WERI-Rb-1 (cell line): ENCODE results near the gene MTIF2.
"Not testable (repeated sequence)": the region's sequence is repeated elsewhere in the genome, so short reads cannot be mapped to it uniquely, and the experiment has no call there.

ENCODE experiments used
- DNase-seq: peaks from one replicate; pipeline ENCODE4 v3.0.0-alpha.2; 2020
- H3K27ac ChIP-seq: fragments of 250-450 bp; sonication (Bioruptor Pico); 2 replicates; pipeline ENCODE4 v1.5.1; 2020; ENCODE audit warnings: mild to moderate bottlenecking, moderate library complexity
- H3K27me3 ChIP-seq: fragments of 250-450 bp; sonication (Bioruptor Pico); 2 replicates; pipeline ENCODE4 v1.5.1; 2021; ENCODE audit warnings: mild to moderate bottlenecking, low read depth, moderate library complexity; ENCODE audit not compliant: insufficient read depth, severe bottlenecking
- H3K36me3 ChIP-seq: fragments of 250-450 bp; sonication (Bioruptor Pico); 2 replicates; pipeline ENCODE4 v1.5.1; 2020; ENCODE audit warnings: mild to moderate bottlenecking, moderate library complexity
- H3K4me3 ChIP-seq: 2 replicates; pipeline ENCODE4 v1.5.1; 2011; ENCODE audit warnings: low read depth, mild to moderate bottlenecking, control low read depth, low read length
- H3K9me3 ChIP-seq: fragments of 250-450 bp; sonication (Bioruptor Pico); 2 replicates; pipeline ENCODE4 v1.5.1; 2021; ENCODE audit warnings: mild to moderate bottlenecking, moderate library complexity; ENCODE audit not compliant: severe bottlenecking
- TF ChIP-seq, protein P1 (sequence below): IDR thresholded peaks from 2 replicates; pipeline ENCODE4 v1.5.1; 2011; ENCODE audit warnings: low read depth, mild to moderate bottlenecking, control low read depth, inconsistent platforms, low read length

MTIF2 gene

GRCh38 chr2:55277310-55277709, 8.3 kb upstream of the MTIF2 start:
- H3K4me3 ChIP-seq, result no peak overlapping the region
- DNase-seq, result no peak
- H3K9me3 ChIP-seq, result no peaks in the 10 kb centered on the region
- H3K27ac ChIP-seq, result no peak overlapping the region
- TF ChIP-seq, protein P1, sequence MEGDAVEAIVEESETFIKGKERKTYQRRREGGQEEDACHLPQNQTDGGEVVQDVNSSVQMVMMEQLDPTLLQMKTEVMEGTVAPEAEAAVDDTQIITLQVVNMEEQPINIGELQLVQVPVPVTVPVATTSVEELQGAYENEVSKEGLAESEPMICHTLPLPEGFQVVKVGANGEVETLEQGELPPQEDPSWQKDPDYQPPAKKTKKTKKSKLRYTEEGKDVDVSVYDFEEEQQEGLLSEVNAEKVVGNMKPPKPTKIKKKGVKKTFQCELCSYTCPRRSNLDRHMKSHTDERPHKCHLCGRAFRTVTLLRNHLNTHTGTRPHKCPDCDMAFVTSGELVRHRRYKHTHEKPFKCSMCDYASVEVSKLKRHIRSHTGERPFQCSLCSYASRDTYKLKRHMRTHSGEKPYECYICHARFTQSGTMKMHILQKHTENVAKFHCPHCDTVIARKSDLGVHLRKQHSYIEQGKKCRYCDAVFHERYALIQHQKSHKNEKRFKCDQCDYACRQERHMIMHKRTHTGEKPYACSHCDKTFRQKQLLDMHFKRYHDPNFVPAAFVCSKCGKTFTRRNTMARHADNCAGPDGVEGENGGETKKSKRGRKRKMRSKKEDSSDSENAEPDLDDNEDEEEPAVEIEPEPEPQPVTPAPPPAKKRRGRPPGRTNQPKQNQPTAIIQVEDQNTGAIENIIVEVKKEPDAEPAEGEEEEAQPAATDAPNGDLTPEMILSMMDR, result no peak
- H3K27me3 ChIP-seq, result no peaks in the 10 kb centered on the region
- no peaks in the 10 kb centered on the region for H3K36me3 ChIP-seq

DNA sequence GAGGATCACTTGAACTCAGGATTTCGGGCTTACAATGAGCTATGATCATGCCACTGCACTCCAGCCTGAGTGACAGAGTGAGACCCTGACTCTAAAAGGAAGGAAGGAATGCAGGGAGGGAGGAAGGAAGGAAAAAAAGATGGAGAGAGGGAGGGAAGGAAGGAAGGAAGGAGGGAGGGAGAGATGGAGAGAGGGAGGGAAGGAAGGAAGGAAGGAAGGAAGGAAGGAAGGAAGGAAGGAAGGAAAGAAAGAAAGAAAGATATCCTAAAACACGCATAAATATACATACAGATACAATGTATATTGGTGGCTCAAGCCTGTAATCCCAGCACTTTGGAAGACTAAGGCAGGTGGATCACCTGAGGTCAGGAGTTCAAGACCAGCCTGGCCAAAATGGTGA, 5.3 kb upstream of the MTIF2 start:
- not testable (repeated sequence) for H3K27ac ChIP-seq, H3K9me3 ChIP-seq, DNase-seq, H3K36me3 ChIP-seq, H3K27me3 ChIP-seq, H3K4me3 ChIP-seq

- Histone ChIP-seq H3K4me3 (peak overlapping the region; percentile 69), H3K27me3 (no peaks in the 10 kb centered on the region), H3K27ac (peak overlapping the region; percentile 80), H3K36me3 (peaks cover 9% of the 10 kb centered on the region), H3K9me3 (no peaks in the 10 kb centered on the region)
- TF ChIP-seq, protein P1, result no peak
- DNase-seq, result no peak
These were observed 587 bp upstream of the MTIF2 start for GRCh38 chr2:55269645-55269990.

DNA sequence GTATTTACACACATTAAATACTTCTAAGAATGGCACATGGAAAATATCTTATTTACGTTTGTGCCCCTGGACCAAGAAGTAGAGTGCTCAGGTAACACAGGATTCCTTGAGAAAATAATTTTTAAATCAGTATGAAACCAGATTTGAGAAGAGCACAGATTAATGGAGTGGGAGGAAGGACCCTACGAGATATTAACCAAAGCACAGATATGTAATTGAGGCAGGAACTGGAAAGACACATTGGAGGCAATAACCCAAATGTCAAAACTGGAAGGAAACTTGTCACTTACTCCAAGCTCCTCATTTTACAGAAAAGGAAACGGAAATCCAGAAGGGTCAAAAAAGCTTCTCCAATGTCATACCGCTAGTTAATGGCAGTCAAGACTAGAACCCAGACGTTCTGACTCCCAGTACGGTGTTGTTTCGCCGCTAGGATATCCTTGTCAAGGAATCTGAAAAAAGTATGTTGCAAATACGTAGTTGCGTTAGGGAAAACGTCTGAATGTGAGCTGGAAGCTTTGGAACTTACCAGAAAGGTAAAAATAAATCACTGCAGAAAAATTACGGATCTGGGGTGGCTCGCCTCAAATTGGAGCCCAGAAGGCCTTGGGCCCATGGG, 634 bp downstream of the MTIF2 start:
- H3K36me3 ChIP-seq, result peaks cover 22% of the 10 kb centered on the region
- no peaks in the 10 kb centered on the region for H3K27me3 ChIP-seq
- peak overlapping the region; percentile 69 for H3K4me3 ChIP-seq
- TF ChIP-seq, protein P1, result no peak
- peak overlapping the region; percentile 80 for H3K27ac ChIP-seq
- no peaks in the 10 kb centered on the region for H3K9me3 ChIP-seq
- DNase-seq, result no peak

DNA sequence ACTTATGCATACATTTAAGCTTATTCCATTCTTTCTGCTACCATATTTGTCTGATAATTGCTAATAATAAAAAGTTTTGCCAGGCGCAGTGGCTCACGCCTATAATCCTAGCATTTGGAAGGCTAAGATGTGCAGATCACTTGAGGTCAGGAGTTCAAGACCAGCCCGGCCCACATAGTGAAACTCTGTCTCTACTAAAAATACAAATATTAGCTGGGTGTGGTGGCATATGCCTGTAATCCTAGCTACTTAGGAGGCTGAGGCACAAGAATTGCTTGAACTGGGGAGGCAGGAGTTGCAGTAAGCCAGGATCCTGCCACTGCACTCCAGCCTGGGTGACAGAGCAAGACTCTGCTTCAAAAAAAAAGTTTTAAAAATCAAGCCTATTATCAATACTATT, 9.4 kb downstream of the MTIF2 start:
- H3K9me3 ChIP-seq, H3K4me3 ChIP-seq, H3K27me3 ChIP-seq, DNase-seq, H3K27ac ChIP-seq: not testable (repeated sequence)
- H3K36me3 ChIP-seq, result peaks cover 43% of the 10 kb centered on the region

GRCh38 chr2:55252832-55253231, 16.2 kb downstream of the MTIF2 start:
- Histone ChIP-seq H3K4me3 (no peak overlapping the region), H3K27ac (no peak overlapping the region), H3K9me3 (no peaks in the 10 kb centered on the region), H3K36me3 (peaks cover 33% of the 10 kb centered on the region), H3K27me3 (no peaks in the 10 kb centered on the region)
- DNase-seq, result peak; percentile 34
- TF ChIP-seq, protein P1, result no peak

GRCh38 chr2:55247025-55247424, 22.0 kb downstream of the MTIF2 start:
- Histone ChIP-seq H3K27ac (no peak overlapping the region), H3K4me3 (no peak overlapping the region), H3K36me3 (peaks cover 63% of the 10 kb centered on the region), H3K27me3 (no peaks in the 10 kb centered on the region), H3K9me3 (no peaks in the 10 kb centered on the region)
- TF ChIP-seq, protein P1, result no peak
- DNase-seq, result no peak
